ENCODE data around the gene MPP7. TPM values are rescaled to one million over a fixed set of nuclear protein-coding genes. Genes with fewer than 3 reads are reported as not detected.

The MPP7 gene
- total and polyA plus RNA-seq, 2 donors (not counting 3 experiments of a cell fraction or from before 2014, with no cell fraction given) = 0.17 to 0.73 TPM

DNA sequence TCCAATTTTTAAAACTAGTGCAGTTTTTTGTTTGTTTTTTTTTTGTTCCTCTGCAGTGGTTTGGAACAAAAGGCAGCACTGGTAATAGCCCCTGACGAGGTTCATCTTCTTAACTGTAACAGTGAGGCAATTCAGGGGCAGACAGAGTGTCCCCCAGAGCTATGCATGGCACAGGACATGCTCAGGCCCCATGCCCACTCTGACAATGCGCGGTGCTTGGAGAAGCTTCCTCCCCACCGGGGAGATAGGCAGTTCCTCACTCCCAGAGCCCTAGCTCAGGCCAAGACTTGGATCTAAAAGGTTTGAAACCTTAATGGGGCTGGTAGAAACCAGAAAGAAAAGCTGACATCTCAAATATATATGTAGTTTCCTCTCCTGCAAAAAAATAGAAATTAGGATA is 17.9 kb upstream of the MPP7 start:
- no peaks in the 10 kb centered on the region for H3K36me3 ChIP-seq (ENCODE audit: control insufficient read depth in 2 of 2, extremely low read depth in 1 of 2, insufficient read depth in 2 of 2, low read length in 2 of 2)
- dilution Hi-C loops (cut with MboI; ENCODE audit: extremely low pct_ligation_motif_present, low sequenced_read_pairs) = no loop called here
- H3K4me1 ChIP-seq (ENCODE audit: control insufficient read depth, extremely low read depth, insufficient read depth, low read length) = no peaks in the 10 kb centered on the region
- no peak overlapping the region for H2AFZ ChIP-seq (ENCODE audit: low read depth, low read length)
- no peak overlapping the region for H3K27ac ChIP-seq (ENCODE audit: insufficient read depth, low read depth, low read length)
- POLR2A ChIA-PET = no interaction called here
- H3K27me3 ChIP-seq (ENCODE audit: control insufficient read depth in 2 of 2, insufficient read depth in 2 of 2, low read length in 2 of 2) = no peaks in the 10 kb centered on the region
- no peaks in the 10 kb centered on the region for H4K20me1 ChIP-seq (replicated peaks; ENCODE audit: control insufficient read depth, extremely low read depth, insufficient read depth, low read length)
- TF ChIP-seq MYC (IDR thresholded peaks at IDR 0.05; ENCODE audit: low read depth, low read length) = no peak
- no peak for TF ChIP-seq JUN (IDR thresholded peaks at IDR 0.05; ENCODE audit: borderline replicate concordance, insufficient read depth, insufficient read length, low read depth)
- no peak for TF ChIP-seq FOS (IDR thresholded peaks at IDR 0.05; ENCODE audit: borderline replicate concordance, insufficient read depth, low read length)
- TF ChIP-seq CTCF (IDR thresholded peaks at IDR 0.05; ENCODE audit: extremely low read depth in 1 of 2, insufficient read depth in 1 of 2, low read depth in 1 of 2, low read length in 2 of 2) = no peak
- TF ChIP-seq, protein P1, sequence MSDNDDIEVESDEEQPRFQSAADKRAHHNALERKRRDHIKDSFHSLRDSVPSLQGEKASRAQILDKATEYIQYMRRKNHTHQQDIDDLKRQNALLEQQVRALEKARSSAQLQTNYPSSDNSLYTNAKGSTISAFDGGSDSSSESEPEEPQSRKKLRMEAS (IDR thresholded peaks at IDR 0.05; ENCODE audit: insufficient read depth, insufficient read length) = no peak
- TF ChIP-seq POLR2AphosphoS5 (IDR thresholded peaks at IDR 0.05; ENCODE audit: insufficient read depth, low read depth, low read length) = no peak
- TF ChIP-seq GATA2 (IDR thresholded peaks at IDR 0.05; ENCODE audit: insufficient read depth, insufficient read length, low read depth, low read length) = no peak
- no peak for TF ChIP-seq EZH2 (IDR thresholded peaks at IDR 0.05; ENCODE audit: borderline replicate concordance, low read depth, low read length, severe bottlenecking)
- TF ChIP-seq POLR2A (IDR thresholded peaks at IDR 0.05; ENCODE audit: low read depth, low read length) = no peak
- H3K9me1 ChIP-seq (replicated peaks; ENCODE audit: control insufficient read depth, extremely low read depth, insufficient read depth, low read length) = no peaks in the 10 kb centered on the region
- DNase-seq (ENCODE audit: low read depth, low spot score) (no peak), FAIRE-seq (no peak)
- H3K9ac ChIP-seq (replicated peaks; ENCODE audit: extremely low read depth, insufficient read depth, low read length) = no peak overlapping the region
- no peaks in the 10 kb centered on the region for H3K79me2 ChIP-seq (ENCODE audit: control insufficient read depth, insufficient read depth, low read length)
- intact Hi-C loops (cut with micrococcal nuclease) = no loop called here
- no peaks in the 10 kb centered on the region for H3K9me3 ChIP-seq (replicated peaks; ENCODE audit: control insufficient read depth, insufficient read depth, low read length)
- CTCF ChIA-PET = no interaction called here
- no peak overlapping the region for H3K4me3 ChIP-seq (replicated peaks in 1 of 3; ENCODE audit: insufficient read depth in 1 of 3, low read depth in 1 of 3, low read length in 3 of 3)
- BruUV-seq (replicated peaks) = no TSS peak
- H3K4me2 ChIP-seq (ENCODE audit: insufficient read depth, low read length) = no peak overlapping the region

Measured in endothelial cell of umbilical vein (primary cell).